D721Med (cell line): ENCODE measurements around the gene PSMA7.

Experiments
- DNase-seq: peaks from one replicate; pipeline ENCODE4 v3.0.0; 2011; ENCODE audit warnings: low spot score; ENCODE audit not compliant: insufficient read length
- FAIRE-seq: peaks from 2 replicates; lab custom pipeline; 2011; peaks lifted over from hg19 to GRCh38; lab: Jason Lieb, UNC
- CTCF ChIP-seq: IDR thresholded peaks from 2 replicates; pipeline ENCODE4 v1.5.1; 2012; ENCODE audit warnings: mild to moderate bottlenecking, control low read depth; ENCODE audit not compliant: insufficient read depth; ENCODE audit errors: missing control alignments

The PSMA7 gene

GRCh38 chr20:62159052-62159451 is 15.9 kb upstream of the PSMA7 start:
- no peak for TF ChIP-seq CTCF

GRCh38 chr20:62158541-62158940 is 15.3 kb upstream of the PSMA7 start:
- FAIRE-seq (no peak), DNase-seq (no peak)
- no peak for TF ChIP-seq CTCF

More at GRCh38 chr20:62159052-62159451, 15.9 kb upstream of the PSMA7 start:
- DNase-seq (no peak), FAIRE-seq (no peak)

- DNase-seq = no peak
- no peak for FAIRE-seq
- TF ChIP-seq CTCF = no peak
These were observed 14.8 kb upstream of the PSMA7 start for GRCh38 chr20:62158088-62158400.

- no peak for TF ChIP-seq CTCF
- DNase-seq = no peak
- no peak for FAIRE-seq
These were observed 14.3 kb upstream of the PSMA7 start for GRCh38 chr20:62157387-62158087.

- TF ChIP-seq CTCF = peak; percentile 41
- DNase-seq (peak; percentile 87), FAIRE-seq (no peak)
These were observed 13.6 kb upstream of the PSMA7 start for GRCh38 chr20:62156592-62157386.

GRCh38 chr20:62156254-62156556 is 13.0 kb upstream of the PSMA7 start:
- no peak for DNase-seq
- FAIRE-seq = no peak
- no peak for TF ChIP-seq CTCF
